HG03354 (cell line): Measurements from ENCODE around the gene ITGB7.
"Not testable (repeated sequence)": the region's sequence is repeated elsewhere in the genome, so short reads cannot be mapped to it uniquely, and the experiment has no call there.

Source experiments
- ATAC-seq: cut with Tn5 transposase; IDR thresholded peaks from one replicate; pipeline ENCODE4 v1.9.1; 2021; ENCODE audit warnings: mild to moderate bottlenecking; ENCODE audit not compliant: unreplicated experiment, poor library complexity, severe bottlenecking

The ITGB7 gene

GRCh38 chr12:53166837-53167236 is 40.2 kb downstream of the ITGB7 start:
- no peak for ATAC-seq

- not testable (repeated sequence) for ATAC-seq
Observed at GRCh38 chr12:53163008-53163407, 44.0 kb downstream of the ITGB7 start.

- ATAC-seq: no peak
Observed at GRCh38 chr12:53161119-53161911, 45.7 kb downstream of the ITGB7 start.

- ATAC-seq: no peak
Observed at GRCh38 chr12:53160673-53161072, 46.4 kb downstream of the ITGB7 start.

- ATAC-seq: no peak
Observed at GRCh38 chr12:53160000-53160399, 47.1 kb downstream of the ITGB7 start.

GRCh38 chr12:53159195-53159839 is 47.7 kb downstream of the ITGB7 start:
- ATAC-seq: peak; percentile 65

- ATAC-seq: no peak
Observed at GRCh38 chr12:53152390-53152789, 54.7 kb downstream of the ITGB7 start.

GRCh38 chr12:53151039-53151438 is 56.0 kb downstream of the ITGB7 start:
- no peak for ATAC-seq

- no peak for ATAC-seq
Observed at GRCh38 chr12:53147653-53148052, 59.4 kb downstream of the ITGB7 start.

GRCh38 chr12:53147181-53147580 is 59.9 kb downstream of the ITGB7 start:
- ATAC-seq: no peak

- no peak for ATAC-seq
Observed at GRCh38 chr12:53145383-53146260, 61.4 kb downstream of the ITGB7 start.

- no peak for ATAC-seq
Observed at GRCh38 chr12:53143355-53143754, 63.7 kb downstream of the ITGB7 start.
